Measurements from ENCODE around the gene REC114. TPM values are rescaled to one million over a fixed set of nuclear protein-coding genes. Genes with fewer than 3 reads are reported as not detected.

The REC114 gene
- polyA plus RNA-seq, 1 donor (not counting 4 experiments of a cell fraction or from before 2014, with no cell fraction given), result not detected

GRCh38 chr15:73567020-73567419 is 124.1 kb downstream of the REC114 start:
- peaks cover 37 to 53% of the 10 kb centered on the region in 2 experiments for H3K36me3 ChIP-seq (ENCODE audit: control insufficient read depth in 2 of 2, extremely low read depth in 1 of 2, insufficient read depth in 2 of 2, low read length in 2 of 2)
- dilution Hi-C loops (cut with MboI; ENCODE audit: extremely low pct_ligation_motif_present, low sequenced_read_pairs), result no loop called here
- FAIRE-seq, result no peak

GRCh38 chr15:73568564-73569280 is 125.8 kb downstream of the REC114 start:
- H3K9ac ChIP-seq (ENCODE audit: control insufficient read depth, extremely low read depth, insufficient read depth, low read length), result no peak overlapping the region
- H3K9me1 ChIP-seq (ENCODE audit: control insufficient read depth, extremely low read depth, insufficient read depth, low read length), result no peaks in the 10 kb centered on the region
- TF ChIP-seq CTCF (optimal IDR thresholded peaks at IDR 0.05 in 1 of 3, IDR thresholded peaks at IDR 0.05 in 1 of 3, conservative IDR thresholded peaks at IDR 0.05 in 1 of 3; ENCODE audit: extremely low read depth in 1 of 3, insufficient read depth in 2 of 3, low read length in 3 of 3), result no peak
- no peak overlapping the region for H3K4me3 ChIP-seq (ENCODE audit: control insufficient read depth in 2 of 3, extremely low read depth in 1 of 3, insufficient read depth in 2 of 3, low read depth in 1 of 3, low read length in 3 of 3)
- no peak overlapping the region for H3K27ac ChIP-seq (ENCODE audit: control insufficient read depth, insufficient read depth, low read length)
- FAIRE-seq, result no peak
- peaks cover 32 to 58% of the 10 kb centered on the region in 2 experiments for H3K36me3 ChIP-seq (ENCODE audit: control insufficient read depth in 2 of 2, extremely low read depth in 1 of 2, insufficient read depth in 2 of 2, low read length in 2 of 2)
- DNase-seq (ENCODE audit: low read depth, low spot score), result no peak
- H4K20me1 ChIP-seq (ENCODE audit: control insufficient read depth, extremely low read depth, insufficient read depth, low read length), result peaks cover 13% of the 10 kb centered on the region
- no peaks in the 10 kb centered on the region for H3K79me2 ChIP-seq (ENCODE audit: control insufficient read depth, insufficient read depth, low read length)
- H3K27me3 ChIP-seq (ENCODE audit: control insufficient read depth, extremely low read depth, insufficient read depth, low read length), result no peaks in the 10 kb centered on the region
- H3K4me1 ChIP-seq (ENCODE audit: control insufficient read depth, extremely low read depth, insufficient read depth, low read length), result peaks cover 12% of the 10 kb centered on the region
- dilution Hi-C loops (cut with MboI; ENCODE audit: extremely low pct_ligation_motif_present, low sequenced_read_pairs), result no loop called here
- no peaks in the 10 kb centered on the region for H3K9me3 ChIP-seq (ENCODE audit: control insufficient read depth, low read depth, low read length)
- H2AFZ ChIP-seq (ENCODE audit: control insufficient read depth, low read length), result no peak overlapping the region
- no peak overlapping the region for H3K4me2 ChIP-seq (ENCODE audit: control insufficient read depth, extremely low read depth, insufficient read depth, low read depth, low read length)

More at GRCh38 chr15:73567020-73567419, 124.1 kb downstream of the REC114 start:
- no peak overlapping the region for H3K9ac ChIP-seq (ENCODE audit: control insufficient read depth, extremely low read depth, insufficient read depth, low read length)
- H3K4me1 ChIP-seq (ENCODE audit: control insufficient read depth, extremely low read depth, insufficient read depth, low read length), result peaks cover 7% of the 10 kb centered on the region
- peaks cover 14% of the 10 kb centered on the region for H4K20me1 ChIP-seq (ENCODE audit: control insufficient read depth, extremely low read depth, insufficient read depth, low read length)
- no peak for DNase-seq (ENCODE audit: low read depth, low spot score)
- H3K9me1 ChIP-seq (ENCODE audit: control insufficient read depth, extremely low read depth, insufficient read depth, low read length), result no peaks in the 10 kb centered on the region
- H3K27ac ChIP-seq (ENCODE audit: control insufficient read depth, insufficient read depth, low read length), result no peak overlapping the region
- TF ChIP-seq CTCF (optimal IDR thresholded peaks at IDR 0.05 in 1 of 3, IDR thresholded peaks at IDR 0.05 in 1 of 3, conservative IDR thresholded peaks at IDR 0.05 in 1 of 3; ENCODE audit: extremely low read depth in 1 of 3, insufficient read depth in 2 of 3, low read length in 3 of 3) (no peak), EZH2 (IDR thresholded peaks at IDR 0.05; ENCODE audit: low read length) (no peak)
- no peak overlapping the region for H2AFZ ChIP-seq (ENCODE audit: control insufficient read depth, low read length)
- no peak overlapping the region for H3K4me3 ChIP-seq (ENCODE audit: control insufficient read depth in 2 of 3, extremely low read depth in 1 of 3, insufficient read depth in 2 of 3, low read depth in 1 of 3, low read length in 3 of 3)
- no peaks in the 10 kb centered on the region for H3K27me3 ChIP-seq (ENCODE audit: control insufficient read depth, extremely low read depth, insufficient read depth, low read length)
- no peak overlapping the region for H3K4me2 ChIP-seq (ENCODE audit: control insufficient read depth, extremely low read depth, insufficient read depth, low read depth, low read length)
- no peaks in the 10 kb centered on the region for H3K9me3 ChIP-seq (ENCODE audit: control insufficient read depth, low read depth, low read length)
- no peaks in the 10 kb centered on the region for H3K79me2 ChIP-seq (ENCODE audit: control insufficient read depth, insufficient read depth, low read length)
